ENCODE data around the gene MAST3.

Gene MAST3

DNA sequence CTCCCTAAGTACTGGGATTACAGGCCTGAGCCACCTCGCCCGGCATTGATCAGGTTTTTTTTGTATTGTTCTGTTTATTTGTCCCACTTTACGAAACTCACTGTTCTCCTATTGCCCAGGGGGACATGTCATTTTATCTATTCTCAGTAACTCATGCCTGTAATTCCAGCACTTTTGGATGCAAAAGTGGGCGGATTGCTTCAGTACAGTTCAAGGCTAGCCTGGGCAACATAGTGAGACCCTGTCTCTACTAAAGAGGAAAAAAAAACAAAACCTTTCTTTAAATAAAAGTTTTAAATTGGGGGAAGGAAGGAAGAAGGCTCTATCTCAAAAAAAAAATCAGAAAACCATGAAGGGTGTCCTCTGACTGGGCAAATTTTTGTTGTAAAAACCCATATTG, 92.7 kb downstream of the MAST3 start:
- no peak overlapping the region for H3K4me2 ChIP-seq (ENCODE audit: low read length, poor library complexity, severe bottlenecking)
- peaks cover 0 to 6% of the 10 kb centered on the region in 2 experiments for H3K36me3 ChIP-seq (ENCODE audit: control insufficient read depth in 1 of 2, insufficient read depth in 2 of 2, low read depth in 1 of 2, low read length in 2 of 2)
- H3K4me3 ChIP-seq (ENCODE audit: insufficient read depth in 1 of 2, low read depth in 1 of 2, low read length in 2 of 2): no peak overlapping the region
- no peaks in the 10 kb centered on the region for H3K27me3 ChIP-seq (ENCODE audit: control insufficient read depth in 1 of 2, insufficient read depth in 1 of 2, low read length in 2 of 2)
- H4K8ac ChIP-seq (ENCODE audit: low read length): no peak overlapping the region
- H3K4ac ChIP-seq (ENCODE audit: low read depth in 1 of 2, low read length in 2 of 2): no peak overlapping the region
- H3K18ac ChIP-seq (ENCODE audit: low read depth in 1 of 2, low read length in 2 of 2): no peak overlapping the region
- H3K9ac ChIP-seq (ENCODE audit: low read length): no peak overlapping the region
- no peak overlapping the region for H2BK5ac ChIP-seq (ENCODE audit: low read depth, low read length, poor library complexity, severe bottlenecking)
- H3K27ac ChIP-seq (ENCODE audit: low read length, poor library complexity, severe bottlenecking): no peak overlapping the region
- H2BK12ac ChIP-seq (ENCODE audit: low read length in 2 of 2): no peak overlapping the region
- H3K9me3 ChIP-seq (ENCODE audit: control insufficient read depth, low read length): no peaks in the 10 kb centered on the region
- H2AK5ac ChIP-seq (ENCODE audit: low read length, severe bottlenecking): no peak overlapping the region
- no peak overlapping the region for H3K23ac ChIP-seq (ENCODE audit: low read length in 2 of 2)
- DNase-seq: no peak
- H3K79me1 ChIP-seq (replicated peaks; ENCODE audit: low read length, poor library complexity, severe bottlenecking): peaks cover 14% of the 10 kb centered on the region
- peaks cover 16% of the 10 kb centered on the region for H3K4me1 ChIP-seq (ENCODE audit: control insufficient read depth, insufficient read depth, low read depth, low read length)
- H2BK15ac ChIP-seq (ENCODE audit: low read depth, poor library complexity, severe bottlenecking): no peak overlapping the region
- no peak overlapping the region for H4K91ac ChIP-seq (ENCODE audit: low read length)
- H2AFZ ChIP-seq (ENCODE audit: low read depth, low read length): no peak overlapping the region
- H2BK120ac ChIP-seq (ENCODE audit: low read depth, low read length): no peak overlapping the region
- WGBS: 88% methylated on average over 3 of the region's 4 CpGs
- H3K14ac ChIP-seq (ENCODE audit: low read length in 2 of 2): no peak overlapping the region

DNA sequence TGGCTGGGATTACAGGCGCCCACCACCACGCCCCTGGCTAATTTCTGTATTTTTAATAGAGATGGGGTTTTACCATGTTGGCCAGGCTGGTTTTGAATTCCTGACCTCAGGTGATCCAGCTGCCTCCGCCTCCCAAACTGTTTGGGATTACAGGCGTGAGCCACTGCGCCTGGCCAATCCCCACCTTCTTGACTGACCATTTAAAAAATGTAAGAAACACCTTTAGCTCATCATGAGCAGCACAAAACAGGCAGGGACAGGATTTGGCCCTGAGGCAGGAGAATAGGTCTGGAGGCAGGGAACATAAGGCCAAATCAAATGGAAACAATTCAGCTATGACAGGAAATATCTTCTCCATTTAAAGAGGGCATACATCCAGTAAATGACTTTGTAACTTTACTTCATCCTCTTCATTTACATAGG, 94.1 kb downstream of the MAST3 start:
- no peak overlapping the region for H3K4ac ChIP-seq (ENCODE audit: low read depth in 1 of 2, low read length in 2 of 2)
- H2BK120ac ChIP-seq (ENCODE audit: low read depth, low read length): no peak overlapping the region
- H2BK15ac ChIP-seq (ENCODE audit: low read depth, poor library complexity, severe bottlenecking): no peak overlapping the region
- peak overlapping the region; percentile 91 for H3K9ac ChIP-seq (ENCODE audit: low read length)
- H4K91ac ChIP-seq (ENCODE audit: low read length): no peak overlapping the region
- H2BK5ac ChIP-seq (ENCODE audit: low read depth, low read length, poor library complexity, severe bottlenecking): no peak overlapping the region
- H3K18ac ChIP-seq (ENCODE audit: low read depth in 1 of 2, low read length in 2 of 2): no peak overlapping the region
- H3K14ac ChIP-seq (ENCODE audit: low read length in 2 of 2): no peak overlapping the region
- H3K27ac ChIP-seq (ENCODE audit: low read length, poor library complexity, severe bottlenecking): no peak overlapping the region
- H3K4me3 ChIP-seq (ENCODE audit: insufficient read depth in 1 of 2, low read depth in 1 of 2, low read length in 2 of 2): peak overlapping the region in 1 of 2 experiments; percentile 80
- H3K79me1 ChIP-seq (replicated peaks; ENCODE audit: low read length, poor library complexity, severe bottlenecking): peaks cover 14% of the 10 kb centered on the region
- no peak overlapping the region for H2AFZ ChIP-seq (ENCODE audit: low read depth, low read length)
- no peak overlapping the region for H2AK5ac ChIP-seq (ENCODE audit: low read length, severe bottlenecking)
- H4K8ac ChIP-seq (ENCODE audit: low read length): no peak overlapping the region
- WGBS: 88% methylated on average over 4 of the region's 5 CpGs
- H3K36me3 ChIP-seq (ENCODE audit: control insufficient read depth in 1 of 2, insufficient read depth in 2 of 2, low read depth in 1 of 2, low read length in 2 of 2): peaks cover 10 to 17% of the 10 kb centered on the region in 2 experiments
- H3K4me2 ChIP-seq (ENCODE audit: low read length, poor library complexity, severe bottlenecking): peak overlapping the region; percentile 69
- H3K27me3 ChIP-seq (ENCODE audit: control insufficient read depth in 1 of 2, insufficient read depth in 1 of 2, low read length in 2 of 2): no peaks in the 10 kb centered on the region
- H2BK12ac ChIP-seq (ENCODE audit: low read length in 2 of 2): no peak overlapping the region
- H3K9me3 ChIP-seq (ENCODE audit: control insufficient read depth, low read length): no peaks in the 10 kb centered on the region
- H3K23ac ChIP-seq (ENCODE audit: low read length in 2 of 2): no peak overlapping the region
- peaks cover 16% of the 10 kb centered on the region for H3K4me1 ChIP-seq (ENCODE audit: control insufficient read depth, insufficient read depth, low read depth, low read length)
- no peak for DNase-seq

DNA sequence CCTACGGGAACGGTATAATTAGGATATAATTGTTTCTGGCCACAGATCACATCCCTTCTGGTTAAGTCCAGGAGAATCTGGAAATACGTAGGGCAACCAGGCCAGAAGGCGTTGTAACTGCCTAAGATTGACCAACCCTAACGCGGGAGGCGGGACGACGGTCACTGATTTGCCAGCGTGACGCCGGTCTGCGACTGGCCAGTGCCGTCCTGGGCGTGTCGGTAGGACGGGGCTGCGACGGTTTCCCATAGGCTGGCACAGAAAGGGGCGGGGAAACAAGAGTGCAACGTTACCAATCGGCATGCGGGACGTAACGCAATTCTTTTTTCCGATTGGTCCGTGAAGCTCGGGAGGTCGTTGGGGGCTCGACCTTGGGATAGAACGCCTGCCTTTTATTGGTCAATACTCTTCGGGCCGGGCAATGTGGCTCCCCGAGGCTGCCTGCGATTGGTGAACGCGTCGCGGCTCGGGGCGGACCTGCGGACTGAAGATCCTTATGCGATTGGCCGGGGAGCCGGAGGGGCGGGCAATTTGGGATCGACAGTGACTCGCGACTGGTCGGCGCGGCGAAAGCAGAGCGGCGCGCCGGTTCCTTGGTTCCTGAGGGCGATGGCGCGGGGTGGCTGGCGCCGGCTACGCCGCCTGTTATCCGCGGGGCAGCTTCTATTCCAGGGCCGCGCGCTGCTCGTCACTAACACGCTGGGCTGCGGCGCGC, 95.3 kb downstream of the MAST3 start, which contains the start of gene MPV17L2:
Gene MPV17L2 (plus strand): TSS at position 546 of the 715 bp plus-strand sequence. CDS start 64 bp downstream, at position 610.
- Histone ChIP-seq H4K8ac (ENCODE audit: low read length) (peak within 1 kb of the TSS; percentile 19), H3K27me3 (ENCODE audit: control insufficient read depth in 1 of 2, insufficient read depth in 1 of 2, low read length in 2 of 2) (no peaks in the 10 kb centered on the region), H4K91ac (ENCODE audit: low read length) (peak within 1 kb of the TSS; percentile 13), H2BK12ac (ENCODE audit: low read length in 2 of 2) (peak within 1 kb of the TSS in 1 of 2 experiments; percentile 59), H3K4me1 (ENCODE audit: control insufficient read depth, insufficient read depth, low read depth, low read length) (peaks cover 16% of the 10 kb centered on the region), H3K14ac (ENCODE audit: low read length in 2 of 2) (peak within 1 kb of the TSS in 1 of 2 experiments; percentile 94), H3K4me2 (ENCODE audit: low read length, poor library complexity, severe bottlenecking) (peak within 1 kb of the TSS; percentile 69), H2BK15ac (ENCODE audit: low read depth, poor library complexity, severe bottlenecking) (peak within 1 kb of the TSS; percentile 94), H2BK120ac (ENCODE audit: low read depth, low read length) (no peak within 1 kb of the TSS), H3K4me3 (ENCODE audit: insufficient read depth in 1 of 2, low read depth in 1 of 2, low read length in 2 of 2) (peak within 1 kb of the TSS; percentile 90 to 93), H3K9me3 (ENCODE audit: control insufficient read depth, low read length) (no peaks in the 10 kb centered on the region), H3K27ac (ENCODE audit: low read length, poor library complexity, severe bottlenecking) (peak within 1 kb of the TSS; percentile 80), H2BK5ac (ENCODE audit: low read depth, low read length, poor library complexity, severe bottlenecking) (no peak within 1 kb of the TSS), H3K79me1 (replicated peaks; ENCODE audit: low read length, poor library complexity, severe bottlenecking) (peaks cover 14% of the 10 kb centered on the region), H3K18ac (ENCODE audit: low read depth in 1 of 2, low read length in 2 of 2) (peak within 1 kb of the TSS; percentile 58 to 88), H3K4ac (ENCODE audit: low read depth in 1 of 2, low read length in 2 of 2) (peak within 1 kb of the TSS in 1 of 2 experiments; percentile 44), H3K23ac (ENCODE audit: low read length in 2 of 2) (peak within 1 kb of the TSS in 1 of 2 experiments; percentile 74), H3K9ac (ENCODE audit: low read length) (peak within 1 kb of the TSS; percentile 91), H2AFZ (ENCODE audit: low read depth, low read length) (peak within 1 kb of the TSS; percentile 97), H3K36me3 (ENCODE audit: control insufficient read depth in 1 of 2, insufficient read depth in 2 of 2, low read depth in 1 of 2, low read length in 2 of 2) (peaks cover 16 to 27% of the 10 kb centered on the region in 2 experiments), H2AK5ac (ENCODE audit: low read length, severe bottlenecking) (no peak within 1 kb of the TSS)
- WGBS: under 1% methylated on average over 74 of the region's 74 CpGs
- peak; percentile 100 for DNase-seq

DNA sequence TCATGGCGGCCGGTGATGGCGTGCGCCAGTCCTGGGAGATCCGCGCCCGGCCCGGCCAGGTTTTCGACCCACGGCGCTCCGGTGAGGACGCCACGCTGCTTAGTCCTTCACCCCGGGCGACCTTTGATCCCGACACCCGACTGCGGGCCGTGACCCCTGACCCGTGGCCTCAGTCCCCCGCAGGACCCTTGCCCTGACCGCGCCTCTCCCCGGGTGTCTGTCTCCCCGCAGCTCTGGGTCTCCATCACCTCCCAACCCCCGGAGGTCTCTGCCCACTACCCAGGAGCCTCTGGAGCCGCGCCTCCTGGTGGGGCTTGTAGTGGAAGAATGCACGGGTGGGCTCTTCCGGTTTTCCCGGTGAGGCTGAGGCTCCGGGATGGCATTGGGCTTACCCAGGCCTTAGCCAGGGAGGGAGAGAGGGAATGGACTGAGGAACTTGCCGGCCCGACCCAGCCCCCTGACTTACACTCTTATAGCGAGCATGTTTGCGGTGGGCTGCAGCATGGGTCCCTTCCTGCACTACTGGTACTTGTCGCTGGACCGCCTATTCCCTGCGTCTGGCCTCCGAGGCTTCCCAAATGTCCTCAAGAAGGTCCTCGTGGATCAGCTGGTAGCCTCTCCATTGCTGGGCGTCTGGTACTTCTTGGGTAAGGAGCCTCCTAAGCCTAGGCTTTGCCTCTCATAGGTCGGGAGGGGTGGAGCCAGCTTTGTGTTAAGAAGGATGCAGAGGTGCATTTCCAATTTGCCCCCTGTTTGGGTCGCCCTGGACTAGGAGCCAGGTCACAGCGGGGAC, 96.0 kb downstream of the MAST3 start:
- Histone ChIP-seq H2AFZ (ENCODE audit: low read depth, low read length) (peak overlapping the region; percentile 97), H3K79me1 (replicated peaks; ENCODE audit: low read length, poor library complexity, severe bottlenecking) (peaks cover 14% of the 10 kb centered on the region), H2BK120ac (ENCODE audit: low read depth, low read length) (no peak overlapping the region), H3K27ac (ENCODE audit: low read length, poor library complexity, severe bottlenecking) (no peak overlapping the region), H2AK5ac (ENCODE audit: low read length, severe bottlenecking) (no peak overlapping the region), H3K9ac (ENCODE audit: low read length) (peak overlapping the region; percentile 91), H3K36me3 (ENCODE audit: control insufficient read depth in 1 of 2, insufficient read depth in 2 of 2, low read depth in 1 of 2, low read length in 2 of 2) (peaks cover 24 to 35% of the 10 kb centered on the region in 2 experiments), H3K4ac (ENCODE audit: low read depth in 1 of 2, low read length in 2 of 2) (peak overlapping the region in 1 of 2 experiments; percentile 44), H3K4me3 (ENCODE audit: insufficient read depth in 1 of 2, low read depth in 1 of 2, low read length in 2 of 2) (peak overlapping the region; percentile 90 to 93), H4K8ac (ENCODE audit: low read length) (no peak overlapping the region), H3K4me1 (ENCODE audit: control insufficient read depth, insufficient read depth, low read depth, low read length) (peaks cover 16% of the 10 kb centered on the region), H2BK5ac (ENCODE audit: low read depth, low read length, poor library complexity, severe bottlenecking) (no peak overlapping the region), H2BK12ac (ENCODE audit: low read length in 2 of 2) (peak overlapping the region in 1 of 2 experiments; percentile 59), H3K23ac (ENCODE audit: low read length in 2 of 2) (peak overlapping the region in 1 of 2 experiments; percentile 74), H4K91ac (ENCODE audit: low read length) (peak overlapping the region; percentile 13), H3K4me2 (ENCODE audit: low read length, poor library complexity, severe bottlenecking) (peak overlapping the region; percentile 66), H3K27me3 (ENCODE audit: control insufficient read depth in 1 of 2, insufficient read depth in 1 of 2, low read length in 2 of 2) (no peaks in the 10 kb centered on the region), H3K18ac (ENCODE audit: low read depth in 1 of 2, low read length in 2 of 2) (peak overlapping the region; percentile 58 to 88), H3K9me3 (ENCODE audit: control insufficient read depth, low read length) (no peaks in the 10 kb centered on the region), H2BK15ac (ENCODE audit: low read depth, poor library complexity, severe bottlenecking) (peak overlapping the region; percentile 94), H3K14ac (ENCODE audit: low read length in 2 of 2) (peak overlapping the region in 1 of 2 experiments; percentile 94)
- DNase-seq: peak; percentile 38
- WGBS: 7% methylated on average over 35 of the region's 46 CpGs

Measured in mesenchymal stem cell (in vitro differentiated cells and primary cell).